Lower leg skin (tissue), 4 donors: ENCODE data around the gene GATA6. TPM values are rescaled to one million over a fixed set of nuclear protein-coding genes. Genes with fewer than 3 reads are reported as not detected.
A peak's percentile ranks its signal among the peaks of the same experiment; 100 is the strongest.

Source experiments
- DNase-seq, 2 donors: peaks; one replicate each; pipeline ENCODE4 v3.0.0-alpha.2; 2019; ENCODE audit warnings: low spot score in 2 of 2
- H3K4me3 ChIP-seq: fragments of 200-600 bp; sonication (generic); 2 replicates; pipeline ENCODE4 v1.5.1; 2017; ENCODE audit warnings: mild to moderate bottlenecking, low read depth; ENCODE audit not compliant: poor library complexity, severe bottlenecking
- CTCF ChIP-seq, 3 donors: fragments of 450-650 bp; IDR thresholded peaks; one replicate each; pipeline ENCODE4 v1.5.1; 2016; ENCODE audit warnings: antibody characterized with exemption in 3 of 3, mild to moderate bottlenecking in 3 of 3, moderate library complexity in 2 of 3
- POLR2A ChIP-seq, 2 donors: fragments of 450-650 bp; IDR thresholded peaks; one replicate each; pipeline ENCODE4 v1.6.1; 2016 to 2017; ENCODE audit warnings: antibody characterized with exemption in 2 of 2, mild to moderate bottlenecking in 1 of 2, moderate library complexity in 1 of 2
- WGBS, 2 donors: methylation state at CpG; one replicate each; pipeline ENCODE4 v1.1.5; 2018; 5-methylcytosine and 5-hydroxymethylcytosine counted together
- intact Hi-C: fragments of 100-400 bp; cut with DNase I; formaldehyde crosslinking; loops from one replicate; pipeline ENCODE4 v1.15.0; 2023; ENCODE audit warnings: low total_unique reads
- total RNA-seq, 4 donors: library from RNA; depleted of rRNA; stranded (reverse); fragments of >200 nt; gene quantifications; one replicate each; pipeline ENCODE4 v1.1.0, GENCODE V29; 2016

Gene GATA6
- 1 to 10 TPM in 3 of 4 donors, under 1 TPM in 1; 0.65 to 6.7 (median 5.1) TPM for total RNA-seq

- 1% methylated on average over 51 to 58 of the region's 87 CpGs for WGBS, 2 donors
- DNase-seq, result peak in 1 of 2 donors; percentile 90
- TF ChIP-seq POLR2A (IDR thresholded peaks at IDR 0.05) (no peak), CTCF (IDR thresholded peaks at IDR 0.05) (no peak)
- peak within 1 kb of the TSS; percentile 62 for H3K4me3 ChIP-seq
- intact Hi-C loops, result loop anchor here (5.0 kb wide), 1 partner anchor 388 kb away; no protein-coding TSS in a partner anchor
These were observed at the start of gene GATA6 for GRCh38 chr18:22169011-22169888. TSS of gene GATA6 (plus strand) at chr18:22169589. CDS start at chr18:22171145, 1,556 bp downstream.

GRCh38 chr18:22124970-22125369 is 44.4 kb upstream of the GATA6 start:
- intact Hi-C loops, result no loop called here
- TF ChIP-seq POLR2A (IDR thresholded peaks at IDR 0.05) (no peak), CTCF (IDR thresholded peaks at IDR 0.05) (no peak)
- no peak for DNase-seq
- 89 to 93% methylated on average over 1 of the region's 1 CpG for WGBS, 2 donors
- H3K4me3 ChIP-seq, result no peak overlapping the region

- TF ChIP-seq CTCF (IDR thresholded peaks at IDR 0.05), result no peak
- TF ChIP-seq POLR2A (IDR thresholded peaks at IDR 0.05), result no peak
- intact Hi-C loops, result no loop called here
- 73 to 75% methylated on average over 5 of the region's 5 CpGs for WGBS, 2 donors
- H3K4me3 ChIP-seq, result no peak overlapping the region
- DNase-seq, result no peak
These were observed 40.4 kb upstream of the GATA6 start for GRCh38 chr18:22128954-22129353.

DNA sequence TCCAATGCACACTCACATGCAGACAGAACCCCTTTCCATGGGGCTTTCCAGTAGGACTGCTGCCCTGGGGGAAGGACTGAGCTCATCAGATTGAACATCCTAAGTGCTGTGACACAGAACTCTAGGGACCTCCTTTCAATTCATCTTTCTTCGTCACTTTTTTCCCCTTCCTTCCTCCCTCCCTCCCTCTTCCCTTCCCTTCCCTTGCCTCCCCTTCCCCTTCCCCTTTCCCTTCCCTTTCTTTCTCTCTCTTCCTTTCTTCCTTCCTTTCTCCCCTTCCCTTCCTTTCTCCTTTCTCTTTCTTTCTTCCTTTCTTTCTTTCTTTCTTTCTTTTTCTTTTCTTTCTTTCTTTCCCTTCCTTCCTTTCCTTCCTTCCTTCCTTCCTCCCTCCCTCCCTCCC is 39.6 kb upstream of the GATA6 start:
- no peak for TF ChIP-seq POLR2A (IDR thresholded peaks at IDR 0.05)
- TF ChIP-seq CTCF (IDR thresholded peaks at IDR 0.05), result no peak
- 47 to 61% methylated on average over 1 of the region's 1 CpG for WGBS, 2 donors
- intact Hi-C loops, result no loop called here
- no peak overlapping the region for H3K4me3 ChIP-seq
- DNase-seq, result no peak

DNA sequence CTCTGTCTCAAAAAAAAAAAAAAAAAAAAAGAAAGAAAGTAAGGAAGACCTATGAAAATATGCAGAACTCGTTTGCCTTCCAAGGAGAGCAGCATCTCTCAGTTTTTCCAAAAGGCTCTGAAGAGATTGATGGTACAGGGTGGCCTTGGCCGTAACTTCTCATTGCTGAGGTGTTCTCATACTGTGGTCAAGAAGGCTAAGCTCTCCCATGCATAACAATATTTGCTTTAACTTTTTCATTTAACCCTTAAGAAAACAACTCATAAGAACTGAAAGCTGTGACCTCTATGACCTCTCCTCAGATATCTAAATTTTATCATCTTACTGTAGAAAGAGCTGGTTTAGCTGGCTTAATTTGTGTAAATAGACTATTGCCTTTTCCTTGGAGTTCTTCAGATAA is 37.1 kb upstream of the GATA6 start:
- H3K4me3 ChIP-seq, result no peak overlapping the region
- no peak for DNase-seq
- intact Hi-C loops, result no loop called here
- 75 to 85% methylated on average over 2 of the region's 2 CpGs for WGBS, 2 donors
- no peak for TF ChIP-seq CTCF (IDR thresholded peaks at IDR 0.05)
- no peak for TF ChIP-seq POLR2A (IDR thresholded peaks at IDR 0.05)
